DOHH2 (cell line): Measurements from ENCODE around the gene MOB4.
"Not testable (repeated sequence)": the region's sequence is repeated elsewhere in the genome, so short reads cannot be mapped to it uniquely, and the experiment has no call there.

Experiments used
- H3F3A ChIP-seq: fragments of 200-600 bp; sonication (generic), shearing (Covaris generic); 2 replicates; pipeline ENCODE4 v1.6.0; 2016; ENCODE audit warnings: antibody characterized with exemption, mild to moderate bottlenecking; ENCODE audit not compliant: control insufficient read depth, insufficient read depth
- H3K27ac ChIP-seq: fragments of 200-600 bp; sonication (generic); 2 replicates; pipeline ENCODE4 v1.5.1; 2014; ENCODE audit warnings: low read depth, mild to moderate bottlenecking, low read length, moderate library complexity
- H3K27me3 ChIP-seq: fragments of 200-600 bp; sonication (generic); 2 replicates; pipeline ENCODE4 v1.6.1; 2014; ENCODE audit warnings: mild to moderate bottlenecking, low read length, mixed read lengths; ENCODE audit not compliant: control insufficient read depth
- H3K36me3 ChIP-seq: fragments of 200-600 bp; sonication (generic); 2 replicates; pipeline ENCODE4 v1.6.1; 2014; ENCODE audit warnings: mild to moderate bottlenecking, low read length, moderate library complexity, mixed read lengths; ENCODE audit not compliant: control insufficient read depth
- H3K4me1 ChIP-seq: fragments of 200-600 bp; sonication (generic); 2 replicates; pipeline ENCODE4 v1.6.1; 2014; ENCODE audit warnings: mild to moderate bottlenecking, low read length, mixed read lengths; ENCODE audit not compliant: control insufficient read depth
- H3K4me2 ChIP-seq: fragments of 200-600 bp; sonication (generic); 2 replicates; pipeline ENCODE4 v1.6.0; 2014; ENCODE audit warnings: mild to moderate bottlenecking, low read length, moderate library complexity
- H3K4me3 ChIP-seq: fragments of 200-600 bp; sonication (generic); 2 replicates; pipeline ENCODE4 v1.5.1; 2014; ENCODE audit warnings: mild to moderate bottlenecking, low read length, mixed read lengths
- H3K79me2 ChIP-seq: fragments of 200-600 bp; sonication (generic); 2 replicates; pipeline ENCODE4 v1.6.1; 2014; ENCODE audit warnings: mild to moderate bottlenecking, low read length, mixed read lengths; ENCODE audit not compliant: control insufficient read depth
- H3K9me2 ChIP-seq: fragments of 200-600 bp; sonication (generic); replicated peaks from 2 replicates; pipeline ENCODE4 v1.6.1; 2014; ENCODE audit warnings: mild to moderate bottlenecking, low read length, mixed read lengths; ENCODE audit not compliant: control insufficient read depth
- H3K9me3 ChIP-seq: fragments of 200-600 bp; sonication (generic); 2 replicates; pipeline ENCODE4 v1.6.1; 2014; ENCODE audit warnings: antibody characterized with exemption, low read length, mixed read lengths; ENCODE audit not compliant: control insufficient read depth, insufficient read depth
- H4K20me1 ChIP-seq: fragments of 200-600 bp; sonication (generic); 2 replicates; pipeline ENCODE4 v1.6.0; 2014; ENCODE audit warnings: low read depth, mild to moderate bottlenecking, antibody characterized with exemption, low read length, moderate library complexity; ENCODE audit not compliant: control insufficient read depth, insufficient read depth
- CTCF ChIP-seq: fragments of 200-600 bp; sonication (generic); IDR thresholded peaks from one replicate; pipeline ENCODE4 v1.5.1; 2014; ENCODE audit warnings: antibody characterized with exemption, mild to moderate bottlenecking, low read depth, low read length; ENCODE audit not compliant: poor library complexity, severe bottlenecking
- EZH2phosphoT487 ChIP-seq: fragments of 200-600 bp; sonication (generic); IDR thresholded peaks from 2 replicates; pipeline ENCODE4 v1.6.1; 2017; ENCODE audit warnings: borderline replicate concordance, mild to moderate bottlenecking, antibody characterized with exemption, low read length, moderate library complexity, mixed read lengths

MOB4 gene

GRCh38 chr2:197575987-197576386 is 60.1 kb downstream of the MOB4 start:
- Histone ChIP-seq H3K36me3 (no peaks in the 10 kb centered on the region), H3K79me2 (no peaks in the 10 kb centered on the region), H3K4me1 (no peaks in the 10 kb centered on the region), H3K4me2 (no peak overlapping the region), H3F3A (no peaks in the 10 kb centered on the region), H3K9me2 (no peaks in the 10 kb centered on the region), H3K4me3 (no peak overlapping the region), H3K27ac (no peak overlapping the region), H4K20me1 (no peaks in the 10 kb centered on the region), H3K9me3 (peaks cover 15% of the 10 kb centered on the region; the same call in 1 of the 2 replicates), H3K27me3 (no peaks in the 10 kb centered on the region)
- TF ChIP-seq CTCF (no peak), EZH2phosphoT487 (no peak)

GRCh38 chr2:197576631-197577030 is 60.8 kb downstream of the MOB4 start:
- Histone ChIP-seq H3K36me3 (no peaks in the 10 kb centered on the region), H3F3A (no peaks in the 10 kb centered on the region), H3K4me1 (no peaks in the 10 kb centered on the region), H3K4me2 (no peak overlapping the region), H3K27ac (no peak overlapping the region), H3K9me2 (no peaks in the 10 kb centered on the region), H3K4me3 (no peak overlapping the region), H3K79me2 (no peaks in the 10 kb centered on the region), H3K9me3 (peaks cover 15% of the 10 kb centered on the region; the same call in 1 of the 2 replicates), H4K20me1 (no peaks in the 10 kb centered on the region), H3K27me3 (no peaks in the 10 kb centered on the region)
- TF ChIP-seq EZH2phosphoT487, result no peak
- TF ChIP-seq CTCF, result no peak

GRCh38 chr2:197577446-197577845 is 61.6 kb downstream of the MOB4 start:
- H3K4me1 ChIP-seq, result no peaks in the 10 kb centered on the region
- no peaks in the 10 kb centered on the region for H4K20me1 ChIP-seq
- H3K4me3 ChIP-seq, result no peak overlapping the region
- TF ChIP-seq CTCF (no peak), EZH2phosphoT487 (no peak)
- H3K79me2 ChIP-seq, result no peaks in the 10 kb centered on the region
- no peak overlapping the region for H3K27ac ChIP-seq
- H3F3A ChIP-seq, result no peaks in the 10 kb centered on the region
- H3K9me3 ChIP-seq, result peaks cover 10% of the 10 kb centered on the region; the same call in 1 of the 2 replicates
- H3K4me2 ChIP-seq, result no peak overlapping the region
- no peaks in the 10 kb centered on the region for H3K36me3 ChIP-seq
- no peaks in the 10 kb centered on the region for H3K9me2 ChIP-seq
- H3K27me3 ChIP-seq, result no peaks in the 10 kb centered on the region

- H3K27ac ChIP-seq, H4K20me1 ChIP-seq, H3K27me3 ChIP-seq, H3K9me2 ChIP-seq, H3K4me3 ChIP-seq, H3K9me3 ChIP-seq, H3F3A ChIP-seq, H3K79me2 ChIP-seq, H3K36me3 ChIP-seq, H3K4me1 ChIP-seq, H3K4me2 ChIP-seq: not testable (repeated sequence)
Measured at GRCh38 chr2:197578294-197578693, 62.4 kb downstream of the MOB4 start.

GRCh38 chr2:197580166-197580565 is 64.3 kb downstream of the MOB4 start:
- H3K4me3 ChIP-seq, H3K9me2 ChIP-seq, H3K4me2 ChIP-seq, H3K36me3 ChIP-seq, H4K20me1 ChIP-seq, H3K79me2 ChIP-seq, H3K27ac ChIP-seq, H3F3A ChIP-seq, H3K4me1 ChIP-seq, H3K9me3 ChIP-seq, H3K27me3 ChIP-seq: not testable (repeated sequence)

- not testable (repeated sequence) for H3K4me1 ChIP-seq, H3F3A ChIP-seq, H3K9me2 ChIP-seq, H3K4me3 ChIP-seq, H3K4me2 ChIP-seq, H3K79me2 ChIP-seq, H4K20me1 ChIP-seq, H3K9me3 ChIP-seq, H3K36me3 ChIP-seq, H3K27ac ChIP-seq, H3K27me3 ChIP-seq
Measured at GRCh38 chr2:197587255-197587654, 71.4 kb downstream of the MOB4 start.
